Hepatocyte (in vitro differentiated cells): ENCODE results near the gene PTPRD. TPM values are rescaled to one million over a fixed set of nuclear protein-coding genes. Genes with fewer than 3 reads are reported as not detected.

Experiments used
- DNase-seq: peaks from one replicate; pipeline ENCODE4 v3.0.0-alpha.2; 2016; ENCODE audit warnings: low spot score
- H2AFZ ChIP-seq: fragments of 200-600 bp; sonication (generic); 2 replicates; pipeline ENCODE4 v1.6.0; 2016; ENCODE audit warnings: antibody characterized with exemption, mild to moderate bottlenecking
- H3K27ac ChIP-seq: fragments of 200-600 bp; sonication (generic); 2 replicates; pipeline ENCODE4 v1.5.1; 2016; ENCODE audit warnings: mild to moderate bottlenecking
- H3K27me3 ChIP-seq: fragments of 200-600 bp; sonication (generic); 2 replicates; pipeline ENCODE4 v1.6.1; 2016
- H3K36me3 ChIP-seq: fragments of 200-600 bp; sonication (generic); replicated peaks from 2 replicates; pipeline ENCODE4 v1.5.1; 2016; ENCODE audit warnings: low read depth; ENCODE audit not compliant: insufficient read depth
- H3K4me1 ChIP-seq: fragments of 200-600 bp; sonication (generic); 2 replicates; pipeline ENCODE4 v1.5.1; 2016; ENCODE audit warnings: mild to moderate bottlenecking, moderate library complexity; ENCODE audit not compliant: insufficient read depth
- H3K4me2 ChIP-seq: fragments of 200-600 bp; sonication (generic); 2 replicates; pipeline ENCODE4 v1.6.0; 2016
- H3K4me3 ChIP-seq: fragments of 200-600 bp; sonication (generic); 2 replicates; pipeline ENCODE4 v1.5.1; 2016; ENCODE audit warnings: mild to moderate bottlenecking
- H3K79me2 ChIP-seq: fragments of 200-600 bp; sonication (generic); 2 replicates; pipeline ENCODE4 v1.6.0; 2017; ENCODE audit warnings: mild to moderate bottlenecking
- H3K9me2 ChIP-seq: fragments of 200-600 bp; sonication (generic); replicated peaks from 2 replicates; pipeline ENCODE4 v1.6.0; 2017; ENCODE audit warnings: mild to moderate bottlenecking; ENCODE audit not compliant: insufficient read depth
- H3K9me3 ChIP-seq: fragments of 200-600 bp; sonication (generic); 2 replicates; pipeline ENCODE4 v1.5.1; 2016; ENCODE audit warnings: low read depth, mild to moderate bottlenecking
- H4K20me1 ChIP-seq: fragments of 200-600 bp; sonication (generic); 2 replicates; pipeline ENCODE4 v1.6.0; 2016; ENCODE audit warnings: mild to moderate bottlenecking; ENCODE audit not compliant: insufficient read depth, poor library complexity, severe bottlenecking
- CTCF ChIP-seq: fragments of 200-600 bp; sonication (generic); IDR thresholded peaks from 2 replicates; pipeline ENCODE4 v1.5.1; 2016; ENCODE audit warnings: antibody characterized with exemption, mild to moderate bottlenecking; ENCODE audit not compliant: poor library complexity
- EZH2 ChIP-seq: fragments of 200-600 bp; sonication (generic); IDR thresholded peaks from 2 replicates; pipeline ENCODE4 v1.6.1; 2016; ENCODE audit warnings: antibody characterized with exemption, mild to moderate bottlenecking, borderline replicate concordance
- EZH2phosphoT487 ChIP-seq: fragments of 200-600 bp; sonication (generic); IDR thresholded peaks from one replicate; pipeline ENCODE4 v1.6.1; 2018; ENCODE audit warnings: antibody characterized with exemption, mild to moderate bottlenecking, low read depth, moderate library complexity; ENCODE audit not compliant: unreplicated experiment, severe bottlenecking
- WGBS: methylation state at CpG from one replicate; pipeline ENCODE4 v1.1.6; 2016; ENCODE audit warnings: low lambda C conversion rate; ENCODE audit errors: missing lambda C conversion rate; 5-methylcytosine and 5-hydroxymethylcytosine counted together
- polyA plus RNA-seq: library from polyadenylated mRNA; unstranded; fragments of >200 nt; fragmentation: Nextera tagmentation; extraction: Ambion mirVana; gene quantifications from 2 replicates; pipeline ENCODE4 v1.2.1, GENCODE V29; 2016
- total RNA-seq: library from RNA; depleted of rRNA; stranded (reverse); fragments of >200 nt; gene quantifications from 2 replicates; pipeline ENCODE4 v1.2.3, GENCODE V29; 2014

The PTPRD gene
- total and polyA plus RNA-seq, 2 experiments from 2014 or later, result 6.5 to 77.6 TPM

GRCh38 chr9:9998491-9999287 lies 614.1 kb downstream of the PTPRD start:
- no peak for DNase-seq
- Histone ChIP-seq H3K4me3 (no peak overlapping the region), H3K4me1 (no peaks in the 10 kb centered on the region), H3K27me3 (no peaks in the 10 kb centered on the region), H3K4me2 (no peak overlapping the region), H4K20me1 (no peaks in the 10 kb centered on the region), H2AFZ (no peak overlapping the region), H3K27ac (no peak overlapping the region), H3K9me3 (no peaks in the 10 kb centered on the region), H3K36me3 (no peaks in the 10 kb centered on the region), H3K79me2 (no peaks in the 10 kb centered on the region), H3K9me2 (no peaks in the 10 kb centered on the region)
- TF ChIP-seq CTCF, result no peak
- no peak for TF ChIP-seq EZH2
- no peak for TF ChIP-seq EZH2phosphoT487
- 47% methylated on average over 8 of the region's 8 CpGs for WGBS

- Histone ChIP-seq H3K27ac (no peak overlapping the region), H3K4me2 (no peak overlapping the region), H3K9me3 (no peaks in the 10 kb centered on the region), H3K4me3 (no peak overlapping the region), H3K9me2 (no peaks in the 10 kb centered on the region), H2AFZ (no peak overlapping the region), H3K36me3 (no peaks in the 10 kb centered on the region), H4K20me1 (no peaks in the 10 kb centered on the region), H3K79me2 (no peaks in the 10 kb centered on the region), H3K27me3 (no peaks in the 10 kb centered on the region), H3K4me1 (no peaks in the 10 kb centered on the region)
- DNase-seq, result no peak
- TF ChIP-seq EZH2phosphoT487 (no peak), CTCF (no peak), EZH2 (no peak)
- 43% methylated on average over 2 of the region's 2 CpGs for WGBS
These were observed 615.2 kb downstream of the PTPRD start for GRCh38 chr9:9997585-9997984.

- Histone ChIP-seq H3K9me3 (no peaks in the 10 kb centered on the region), H3K4me1 (no peaks in the 10 kb centered on the region), H3K4me3 (no peak overlapping the region), H3K27me3 (no peaks in the 10 kb centered on the region), H4K20me1 (no peaks in the 10 kb centered on the region), H3K36me3 (no peaks in the 10 kb centered on the region), H2AFZ (no peak overlapping the region), H3K9me2 (no peaks in the 10 kb centered on the region), H3K4me2 (no peak overlapping the region), H3K27ac (no peak overlapping the region), H3K79me2 (no peaks in the 10 kb centered on the region)
- TF ChIP-seq EZH2 (no peak), EZH2phosphoT487 (no peak), CTCF (no peak)
- DNase-seq, result no peak
These were observed 616.5 kb downstream of the PTPRD start for GRCh38 chr9:9996259-9996658.

GRCh38 chr9:9992936-9993335 lies 619.9 kb downstream of the PTPRD start:
- Histone ChIP-seq H2AFZ (no peak overlapping the region), H3K9me2 (no peaks in the 10 kb centered on the region), H3K27me3 (no peaks in the 10 kb centered on the region), H3K4me2 (no peak overlapping the region), H4K20me1 (no peaks in the 10 kb centered on the region), H3K4me3 (no peak overlapping the region), H3K36me3 (no peaks in the 10 kb centered on the region), H3K9me3 (no peaks in the 10 kb centered on the region), H3K79me2 (no peaks in the 10 kb centered on the region), H3K27ac (no peak overlapping the region), H3K4me1 (no peaks in the 10 kb centered on the region)
- DNase-seq, result no peak
- no peak for TF ChIP-seq CTCF
- TF ChIP-seq EZH2phosphoT487, result no peak
- no peak for TF ChIP-seq EZH2
- 91% methylated on average over 1 of the region's 1 CpG for WGBS
